ENCODE data around the gene FAM53A. TPM values are rescaled to one million over a fixed set of nuclear protein-coding genes. Genes with fewer than 3 reads are reported as not detected.

The FAM53A gene
- total RNA-seq, 1 experiment from 2014 or later = 1.6 TPM

- intact Hi-C loops (cut with micrococcal nuclease; ENCODE audit: unreplicated experiment) = no loop called here
- Histone ChIP-seq H3K4me1 (ENCODE audit: insufficient read depth, low read length, poor library complexity, severe bottlenecking) (no peaks in the 10 kb centered on the region), H3K4me3 (ENCODE audit: low read depth, low read length, poor library complexity, severe bottlenecking) (no peak overlapping the region), H3K9me3 (ENCODE audit: low read depth, low read length, poor library complexity, severe bottlenecking) (no peaks in the 10 kb centered on the region), H3K27me3 (replicated peaks; ENCODE audit: insufficient read depth, low read depth, low read length, poor library complexity) (no peaks in the 10 kb centered on the region), H3K27ac (ENCODE audit: low read depth, low read length, poor library complexity, severe bottlenecking) (no peak overlapping the region), H3K36me3 (ENCODE audit: insufficient read depth, low read length, poor library complexity, severe bottlenecking) (no peaks in the 10 kb centered on the region)
- no peak for DNase-seq (ENCODE audit: low spot score)
- POLR2A ChIA-PET (ENCODE audit: low non-redundant PET) = no interaction called here
- no peak for TF ChIP-seq EZH2 (IDR thresholded peaks at IDR 0.05; ENCODE audit: borderline replicate concordance, low read depth, low read length, poor library complexity, severe bottlenecking)
- TF ChIP-seq CTCF (conservative IDR thresholded peaks at IDR 0.05; ENCODE audit: low read depth, low read length) = no peak
- no TSS peak for BruUV-seq (replicated peaks)
- CTCF ChIA-PET = interaction anchor here (0.6 kb wide), 1 partner anchor 464 kb away, joined by 7 read pairs; no protein-coding TSS in a partner anchor
Measured at GRCh38 chr4:1616557-1616930, 67.6 kb downstream of the FAM53A start.

GRCh38 chr4:1615786-1616556 is 68.1 kb downstream of the FAM53A start:
- Histone ChIP-seq H3K36me3 (ENCODE audit: insufficient read depth, low read length, poor library complexity, severe bottlenecking) (no peaks in the 10 kb centered on the region), H3K4me3 (ENCODE audit: low read depth, low read length, poor library complexity, severe bottlenecking) (no peak overlapping the region), H3K27ac (ENCODE audit: low read depth, low read length, poor library complexity, severe bottlenecking) (no peak overlapping the region), H3K27me3 (replicated peaks; ENCODE audit: insufficient read depth, low read depth, low read length, poor library complexity) (no peaks in the 10 kb centered on the region), H3K4me1 (ENCODE audit: insufficient read depth, low read length, poor library complexity, severe bottlenecking) (no peaks in the 10 kb centered on the region), H3K9me3 (ENCODE audit: low read depth, low read length, poor library complexity, severe bottlenecking) (no peaks in the 10 kb centered on the region)
- CTCF ChIA-PET = no interaction called here
- no peak for TF ChIP-seq CTCF (conservative IDR thresholded peaks at IDR 0.05; ENCODE audit: low read depth, low read length)
- no peak for TF ChIP-seq EZH2 (IDR thresholded peaks at IDR 0.05; ENCODE audit: borderline replicate concordance, low read depth, low read length, poor library complexity, severe bottlenecking)
- no peak for DNase-seq (ENCODE audit: low spot score)
- BruUV-seq (replicated peaks) = no TSS peak
- POLR2A ChIA-PET (ENCODE audit: low non-redundant PET) = no interaction called here
- intact Hi-C loops (cut with micrococcal nuclease; ENCODE audit: unreplicated experiment) = no loop called here

- H3K4me3 ChIP-seq (ENCODE audit: low read depth, low read length, poor library complexity, severe bottlenecking) = no peak overlapping the region
- no peaks in the 10 kb centered on the region for H3K9me3 ChIP-seq (ENCODE audit: low read depth, low read length, poor library complexity, severe bottlenecking)
- no peaks in the 10 kb centered on the region for H3K27me3 ChIP-seq (replicated peaks; ENCODE audit: insufficient read depth, low read depth, low read length, poor library complexity)
- BruUV-seq (replicated peaks) = no TSS peak
- H3K4me1 ChIP-seq (ENCODE audit: insufficient read depth, low read length, poor library complexity, severe bottlenecking) = no peaks in the 10 kb centered on the region
- no peak for DNase-seq (ENCODE audit: low spot score)
- H3K27ac ChIP-seq (ENCODE audit: low read depth, low read length, poor library complexity, severe bottlenecking) = no peak overlapping the region
- TF ChIP-seq EZH2 (IDR thresholded peaks at IDR 0.05; ENCODE audit: borderline replicate concordance, low read depth, low read length, poor library complexity, severe bottlenecking) (no peak), CTCF (conservative IDR thresholded peaks at IDR 0.05; ENCODE audit: low read depth, low read length) (no peak)
- POLR2A ChIA-PET (ENCODE audit: low non-redundant PET) = interaction anchor here (0.5 kb wide), 1 partner anchor 83 kb away, joined by 8 read pairs; no protein-coding TSS in a partner anchor
- CTCF ChIA-PET = no interaction called here
- H3K36me3 ChIP-seq (ENCODE audit: insufficient read depth, low read length, poor library complexity, severe bottlenecking) = no peaks in the 10 kb centered on the region
- intact Hi-C loops (cut with micrococcal nuclease; ENCODE audit: unreplicated experiment) = no loop called here
Measured at GRCh38 chr4:1614854-1615595, 69.1 kb downstream of the FAM53A start.
